ENCODE measurements around the gene TMEM154.

TMEM154 gene

GRCh38 chr4:152579107-152579764 lies 100.6 kb downstream of the TMEM154 start:
- H3K4me3 ChIP-seq (ENCODE audit: low read depth, low read length), result no peak overlapping the region
- no peaks in the 10 kb centered on the region for H3K36me3 ChIP-seq (ENCODE audit: insufficient read depth, low read length)
- no peak overlapping the region for H3K27ac ChIP-seq (ENCODE audit: low read depth, low read length)
- no peaks in the 10 kb centered on the region for H3K79me2 ChIP-seq (ENCODE audit: control insufficient read depth, insufficient read depth, low read length, unreplicated experiment)
- no peaks in the 10 kb centered on the region for H3K27me3 ChIP-seq (ENCODE audit: insufficient read depth, low read length)
- H3K4me1 ChIP-seq (ENCODE audit: control insufficient read depth, insufficient read depth, low read length, unreplicated experiment), result no peaks in the 10 kb centered on the region
- no peak overlapping the region for H2AFZ ChIP-seq (ENCODE audit: low read length, unreplicated experiment)

- Histone ChIP-seq H3K4me3 (ENCODE audit: low read depth, low read length) (no peak overlapping the region), H3K27ac (ENCODE audit: low read depth, low read length) (no peak overlapping the region), H3K27me3 (ENCODE audit: insufficient read depth, low read length) (no peaks in the 10 kb centered on the region), H3K36me3 (ENCODE audit: insufficient read depth, low read length) (no peaks in the 10 kb centered on the region), H2AFZ (ENCODE audit: low read length, unreplicated experiment) (no peak overlapping the region), H3K4me1 (ENCODE audit: control insufficient read depth, insufficient read depth, low read length, unreplicated experiment) (no peaks in the 10 kb centered on the region), H3K79me2 (ENCODE audit: control insufficient read depth, insufficient read depth, low read length, unreplicated experiment) (no peaks in the 10 kb centered on the region)
Observed at GRCh38 chr4:152578670-152579069, 101.1 kb downstream of the TMEM154 start.

- no peaks in the 10 kb centered on the region for H3K27me3 ChIP-seq (ENCODE audit: insufficient read depth, low read length)
- H3K4me1 ChIP-seq (ENCODE audit: control insufficient read depth, insufficient read depth, low read length, unreplicated experiment), result peaks cover 3% of the 10 kb centered on the region
- no peaks in the 10 kb centered on the region for H3K36me3 ChIP-seq (ENCODE audit: insufficient read depth, low read length)
- no peak overlapping the region for H3K27ac ChIP-seq (ENCODE audit: low read depth, low read length)
- no peak overlapping the region for H3K4me3 ChIP-seq (ENCODE audit: low read depth, low read length)
- H3K79me2 ChIP-seq (ENCODE audit: control insufficient read depth, insufficient read depth, low read length, unreplicated experiment), result no peaks in the 10 kb centered on the region
- no peak overlapping the region for H2AFZ ChIP-seq (ENCODE audit: low read length, unreplicated experiment)
Observed at GRCh38 chr4:152577708-152578396, 101.9 kb downstream of the TMEM154 start.

GRCh38 chr4:152575533-152575932 lies 104.3 kb downstream of the TMEM154 start:
- Histone ChIP-seq H3K4me1 (ENCODE audit: control insufficient read depth, insufficient read depth, low read length, unreplicated experiment) (peaks cover 3% of the 10 kb centered on the region), H3K79me2 (ENCODE audit: control insufficient read depth, insufficient read depth, low read length, unreplicated experiment) (no peaks in the 10 kb centered on the region), H3K27ac (ENCODE audit: low read depth, low read length) (no peak overlapping the region), H3K27me3 (ENCODE audit: insufficient read depth, low read length) (no peaks in the 10 kb centered on the region), H3K4me3 (ENCODE audit: low read depth, low read length) (no peak overlapping the region), H2AFZ (ENCODE audit: low read length, unreplicated experiment) (no peak overlapping the region), H3K36me3 (ENCODE audit: insufficient read depth, low read length) (no peaks in the 10 kb centered on the region)

GRCh38 chr4:152573861-152574260 lies 105.9 kb downstream of the TMEM154 start:
- Histone ChIP-seq H3K27ac (ENCODE audit: low read depth, low read length) (no peak overlapping the region), H3K4me3 (ENCODE audit: low read depth, low read length) (no peak overlapping the region), H3K27me3 (ENCODE audit: insufficient read depth, low read length) (no peaks in the 10 kb centered on the region), H3K36me3 (ENCODE audit: insufficient read depth, low read length) (no peaks in the 10 kb centered on the region), H3K79me2 (ENCODE audit: control insufficient read depth, insufficient read depth, low read length, unreplicated experiment) (no peaks in the 10 kb centered on the region), H2AFZ (ENCODE audit: low read length, unreplicated experiment) (no peak overlapping the region), H3K4me1 (ENCODE audit: control insufficient read depth, insufficient read depth, low read length, unreplicated experiment) (peaks cover 3% of the 10 kb centered on the region)

GRCh38 chr4:152572417-152573086 lies 107.2 kb downstream of the TMEM154 start:
- Histone ChIP-seq H3K27ac (ENCODE audit: low read depth, low read length) (peak overlapping the region; percentile 17), H3K36me3 (ENCODE audit: insufficient read depth, low read length) (no peaks in the 10 kb centered on the region), H2AFZ (ENCODE audit: low read length, unreplicated experiment) (peak overlapping the region; percentile 4), H3K27me3 (ENCODE audit: insufficient read depth, low read length) (no peaks in the 10 kb centered on the region), H3K4me3 (ENCODE audit: low read depth, low read length) (no peak overlapping the region), H3K4me1 (ENCODE audit: control insufficient read depth, insufficient read depth, low read length, unreplicated experiment) (peaks cover 3% of the 10 kb centered on the region), H3K79me2 (ENCODE audit: control insufficient read depth, insufficient read depth, low read length, unreplicated experiment) (no peaks in the 10 kb centered on the region)

GRCh38 chr4:152571770-152572169 lies 108.0 kb downstream of the TMEM154 start:
- H3K27ac ChIP-seq (ENCODE audit: low read depth, low read length), result no peak overlapping the region
- H3K4me3 ChIP-seq (ENCODE audit: low read depth, low read length), result no peak overlapping the region

GRCh38 chr4:152571296-152571695 lies 108.5 kb downstream of the TMEM154 start:
- no peaks in the 10 kb centered on the region for H3K79me2 ChIP-seq (ENCODE audit: control insufficient read depth, insufficient read depth, low read length, unreplicated experiment)
- H3K4me3 ChIP-seq (ENCODE audit: low read depth, low read length), result no peak overlapping the region
- no peaks in the 10 kb centered on the region for H3K27me3 ChIP-seq (ENCODE audit: insufficient read depth, low read length)
- H2AFZ ChIP-seq (ENCODE audit: low read length, unreplicated experiment), result no peak overlapping the region
- H3K27ac ChIP-seq (ENCODE audit: low read depth, low read length), result no peak overlapping the region
- H3K4me1 ChIP-seq (ENCODE audit: control insufficient read depth, insufficient read depth, low read length, unreplicated experiment), result peaks cover 3% of the 10 kb centered on the region
- no peaks in the 10 kb centered on the region for H3K36me3 ChIP-seq (ENCODE audit: insufficient read depth, low read length)

More at GRCh38 chr4:152571770-152572169, 108.0 kb downstream of the TMEM154 start:
- Histone ChIP-seq H3K36me3 (ENCODE audit: insufficient read depth, low read length) (no peaks in the 10 kb centered on the region), H3K79me2 (ENCODE audit: control insufficient read depth, insufficient read depth, low read length, unreplicated experiment) (no peaks in the 10 kb centered on the region), H2AFZ (ENCODE audit: low read length, unreplicated experiment) (no peak overlapping the region), H3K27me3 (ENCODE audit: insufficient read depth, low read length) (no peaks in the 10 kb centered on the region), H3K4me1 (ENCODE audit: control insufficient read depth, insufficient read depth, low read length, unreplicated experiment) (peaks cover 3% of the 10 kb centered on the region)
